ENCODE data around the gene ASB6. TPM values are rescaled to one million over a fixed set of nuclear protein-coding genes. Genes with fewer than 3 reads are reported as not detected.

The ASB6 gene
- total RNA-seq, 1 experiment from 2014 or later: 19.1 TPM

DNA sequence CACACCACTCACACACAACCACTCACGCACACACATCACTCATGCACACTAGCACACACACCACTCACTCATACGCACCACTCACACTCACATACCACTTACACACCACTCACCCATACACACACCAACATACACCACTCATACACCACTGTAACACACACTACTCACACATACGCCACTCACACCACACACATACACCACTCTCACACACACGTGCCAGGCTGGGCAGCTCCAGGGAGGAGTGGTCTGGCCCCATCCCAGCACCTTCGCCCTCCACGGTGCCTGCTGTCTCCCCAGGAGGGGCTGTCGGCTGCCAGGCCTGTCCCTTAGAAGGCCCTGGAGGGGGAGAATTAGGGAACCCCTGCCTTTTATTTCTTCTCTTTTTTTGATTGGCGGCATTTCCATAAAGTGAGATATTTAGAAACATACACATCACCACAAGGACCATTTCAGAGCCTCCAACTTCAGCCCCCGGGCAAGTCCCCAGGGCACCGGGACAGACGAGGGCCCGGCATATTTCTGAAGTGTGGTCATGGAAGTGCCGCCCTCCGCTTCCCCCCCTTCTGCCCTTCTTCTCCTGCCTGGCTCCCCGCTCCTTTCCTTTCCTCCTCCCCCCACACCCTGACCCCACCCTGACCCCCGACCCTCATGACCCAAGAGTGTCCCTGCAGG is 6.3 kb upstream of the ASB6 start:
- H3K79me2 ChIP-seq (ENCODE audit: low read length): no peaks in the 10 kb centered on the region
- no peak overlapping the region for H2AFZ ChIP-seq (ENCODE audit: low read length)
- no peak overlapping the region for H3K4me3 ChIP-seq (ENCODE audit: low read length)
- no peaks in the 10 kb centered on the region for H4K20me1 ChIP-seq (ENCODE audit: low read length)
- H3K36me3 ChIP-seq (ENCODE audit: low read depth, low read length): no peaks in the 10 kb centered on the region
- ATAC-seq (no peak), DNase-seq (no peak)
- TF ChIP-seq, protein P1, sequence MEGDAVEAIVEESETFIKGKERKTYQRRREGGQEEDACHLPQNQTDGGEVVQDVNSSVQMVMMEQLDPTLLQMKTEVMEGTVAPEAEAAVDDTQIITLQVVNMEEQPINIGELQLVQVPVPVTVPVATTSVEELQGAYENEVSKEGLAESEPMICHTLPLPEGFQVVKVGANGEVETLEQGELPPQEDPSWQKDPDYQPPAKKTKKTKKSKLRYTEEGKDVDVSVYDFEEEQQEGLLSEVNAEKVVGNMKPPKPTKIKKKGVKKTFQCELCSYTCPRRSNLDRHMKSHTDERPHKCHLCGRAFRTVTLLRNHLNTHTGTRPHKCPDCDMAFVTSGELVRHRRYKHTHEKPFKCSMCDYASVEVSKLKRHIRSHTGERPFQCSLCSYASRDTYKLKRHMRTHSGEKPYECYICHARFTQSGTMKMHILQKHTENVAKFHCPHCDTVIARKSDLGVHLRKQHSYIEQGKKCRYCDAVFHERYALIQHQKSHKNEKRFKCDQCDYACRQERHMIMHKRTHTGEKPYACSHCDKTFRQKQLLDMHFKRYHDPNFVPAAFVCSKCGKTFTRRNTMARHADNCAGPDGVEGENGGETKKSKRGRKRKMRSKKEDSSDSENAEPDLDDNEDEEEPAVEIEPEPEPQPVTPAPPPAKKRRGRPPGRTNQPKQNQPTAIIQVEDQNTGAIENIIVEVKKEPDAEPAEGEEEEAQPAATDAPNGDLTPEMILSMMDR (conservative IDR thresholded peaks at IDR 0.05; ENCODE audit: low read depth, low read length): no peak
- TF ChIP-seq EZH2 (IDR thresholded peaks at IDR 0.05; ENCODE audit: low read length, unreplicated experiment): no peak
- TF ChIP-seq EZH2phosphoT487 (IDR thresholded peaks at IDR 0.05; ENCODE audit: borderline replicate concordance, low read length): no peak
- no peaks in the 10 kb centered on the region for H3K9me3 ChIP-seq (ENCODE audit: low read length)
- H3K27ac ChIP-seq (ENCODE audit: low read length): no peak overlapping the region
- no peaks in the 10 kb centered on the region for H3F3A ChIP-seq (ENCODE audit: low read length, unreplicated experiment)
- H3K4me2 ChIP-seq (ENCODE audit: low read length): no peak overlapping the region
- ChIA-PET POLR2A (ENCODE audit: unreplicated experiment) (no interaction called here), CTCF (no interaction called here)
- H3K9ac ChIP-seq (ENCODE audit: low read length): no peak overlapping the region
- H3K4me1 ChIP-seq (ENCODE audit: insufficient read depth, low read length): no peaks in the 10 kb centered on the region
- BruUV-seq (replicated peaks): no TSS peak
- no peaks in the 10 kb centered on the region for H3K9me2 ChIP-seq (replicated peaks; ENCODE audit: low read length)
- H3K27me3 ChIP-seq (ENCODE audit: low read length): no peaks in the 10 kb centered on the region
- intact Hi-C loops (cut with micrococcal nuclease): no loop called here

DNA sequence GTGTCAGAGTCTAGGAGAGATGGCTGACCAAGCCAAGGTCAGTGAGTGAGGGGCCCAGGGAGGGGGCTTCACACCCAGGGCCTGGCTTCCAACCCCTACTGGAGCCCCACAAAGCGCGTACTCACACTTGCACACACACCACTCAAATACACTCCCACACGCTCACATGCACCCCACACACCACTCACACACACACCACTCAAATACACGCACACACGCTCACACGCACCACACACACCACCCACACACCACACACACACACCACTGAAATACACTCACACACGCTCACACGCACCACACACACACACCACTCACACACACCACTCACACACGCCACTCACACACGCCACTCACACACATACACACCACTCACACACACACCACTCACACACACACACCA is 5.7 kb upstream of the ASB6 start:
- DNase-seq (no peak), ATAC-seq (no peak)
- no peaks in the 10 kb centered on the region for H3F3A ChIP-seq (ENCODE audit: low read length, unreplicated experiment)
- H2AFZ ChIP-seq (ENCODE audit: low read length): no peak overlapping the region
- no peak overlapping the region for H3K4me3 ChIP-seq (ENCODE audit: low read length)
- BruUV-seq (replicated peaks): no TSS peak
- intact Hi-C loops (cut with micrococcal nuclease): no loop called here
- no peaks in the 10 kb centered on the region for H3K36me3 ChIP-seq (ENCODE audit: low read depth, low read length)
- TF ChIP-seq EZH2 (IDR thresholded peaks at IDR 0.05; ENCODE audit: low read length, unreplicated experiment) (no peak), EZH2phosphoT487 (IDR thresholded peaks at IDR 0.05; ENCODE audit: borderline replicate concordance, low read length) (no peak)
- TF ChIP-seq, protein P1 (conservative IDR thresholded peaks at IDR 0.05; ENCODE audit: low read depth, low read length): no peak
- ChIA-PET POLR2A (ENCODE audit: unreplicated experiment) (no interaction called here), CTCF (no interaction called here)
- no peak overlapping the region for H3K9ac ChIP-seq (ENCODE audit: low read length)
- no peaks in the 10 kb centered on the region for H3K79me2 ChIP-seq (ENCODE audit: low read length)
- no peaks in the 10 kb centered on the region for H3K27me3 ChIP-seq (ENCODE audit: low read length)
- no peaks in the 10 kb centered on the region for H3K9me3 ChIP-seq (ENCODE audit: low read length)
- H3K27ac ChIP-seq (ENCODE audit: low read length): no peak overlapping the region
- H4K20me1 ChIP-seq (ENCODE audit: low read length): no peaks in the 10 kb centered on the region
- no peaks in the 10 kb centered on the region for H3K4me1 ChIP-seq (ENCODE audit: insufficient read depth, low read length)
- H3K9me2 ChIP-seq (replicated peaks; ENCODE audit: low read length): no peaks in the 10 kb centered on the region
- H3K4me2 ChIP-seq (ENCODE audit: low read length): no peak overlapping the region

DNA sequence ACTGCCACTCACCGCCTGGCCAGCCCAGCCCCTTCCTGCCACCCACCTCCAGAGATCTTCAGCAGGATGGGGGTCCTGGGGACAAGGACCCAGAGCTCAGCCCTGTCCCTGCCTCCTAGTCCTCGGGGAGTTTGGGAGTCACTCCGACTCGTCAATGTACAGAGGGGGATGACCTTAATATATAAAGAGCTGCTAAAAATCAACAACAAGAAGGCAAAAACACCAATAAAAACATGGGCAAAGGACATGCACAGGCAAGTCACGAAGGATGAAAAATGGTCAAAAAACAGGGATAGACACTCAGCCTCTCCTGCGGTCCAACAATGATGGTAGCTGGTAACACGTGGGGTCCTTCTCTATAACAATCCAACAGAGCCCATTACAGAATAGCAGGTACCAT is 4.7 kb upstream of the ASB6 start:
- Histone ChIP-seq H3K4me2 (ENCODE audit: low read length) (no peak overlapping the region), H3K27ac (ENCODE audit: low read length) (no peak overlapping the region), H2AFZ (ENCODE audit: low read length) (no peak overlapping the region), H3K4me3 (ENCODE audit: low read length) (no peak overlapping the region), H3K36me3 (ENCODE audit: low read depth, low read length) (no peaks in the 10 kb centered on the region), H3K79me2 (ENCODE audit: low read length) (peaks cover 3% of the 10 kb centered on the region), H3K9ac (ENCODE audit: low read length) (no peak overlapping the region), H3K4me1 (ENCODE audit: insufficient read depth, low read length) (no peaks in the 10 kb centered on the region), H3K27me3 (ENCODE audit: low read length) (no peaks in the 10 kb centered on the region), H3K9me3 (ENCODE audit: low read length) (no peaks in the 10 kb centered on the region), H4K20me1 (ENCODE audit: low read length) (no peaks in the 10 kb centered on the region), H3F3A (ENCODE audit: low read length, unreplicated experiment) (no peaks in the 10 kb centered on the region), H3K9me2 (replicated peaks; ENCODE audit: low read length) (no peaks in the 10 kb centered on the region)
- intact Hi-C loops (cut with micrococcal nuclease): no loop called here
- ATAC-seq (no peak), DNase-seq (no peak)
- BruUV-seq (replicated peaks): no TSS peak
- TF ChIP-seq EZH2phosphoT487 (IDR thresholded peaks at IDR 0.05; ENCODE audit: borderline replicate concordance, low read length) (no peak), EZH2 (IDR thresholded peaks at IDR 0.05; ENCODE audit: low read length, unreplicated experiment) (no peak)
- TF ChIP-seq, protein P1 (conservative IDR thresholded peaks at IDR 0.05; ENCODE audit: low read depth, low read length): no peak
- POLR2A ChIA-PET (ENCODE audit: unreplicated experiment): no interaction called here
- CTCF ChIA-PET: no interaction called here
